Measurements from ENCODE around the gene MRPS7.

Gene MRPS7

GRCh38 chr17:75261336-75262111, at the start of gene MRPS7, which contains the start of gene GGA3:
Gene MRPS7, plus strand, starts transcription at chr17:75261879. Its CDS starts 22 bp downstream, at chr17:75261901.
Gene GGA3, minus strand, starts transcription at chr17:75261606. Its CDS starts 19 bp downstream, at chr17:75261587.
- DNase-seq, result peak; percentile 94 to 98

GRCh38 chr17:75218131-75218530, 43.5 kb upstream of the MRPS7 start:
- no peak for DNase-seq

- DNase-seq, result no peak
These were observed 41.9 kb upstream of the MRPS7 start for GRCh38 chr17:75219815-75220214.

GRCh38 chr17:75225016-75225415, 36.7 kb upstream of the MRPS7 start:
- DNase-seq, result no peak

- no peak for DNase-seq
These were observed 34.0 kb upstream of the MRPS7 start for GRCh38 chr17:75227729-75228128.

GRCh38 chr17:75228305-75228704, 33.4 kb upstream of the MRPS7 start:
- DNase-seq, result no peak

GRCh38 chr17:75228847-75229246, 32.8 kb upstream of the MRPS7 start:
- no peak for DNase-seq

GRCh38 chr17:75231071-75231470, 30.6 kb upstream of the MRPS7 start:
- no peak for DNase-seq

GRCh38 chr17:75231741-75232464, 29.8 kb upstream of the MRPS7 start:
- no peak for DNase-seq

- no peak for DNase-seq
These were observed 28.9 kb upstream of the MRPS7 start for GRCh38 chr17:75232786-75233185.

- no peak for DNase-seq
These were observed 24.3 kb upstream of the MRPS7 start for GRCh38 chr17:75237100-75238014.

GRCh38 chr17:75238020-75238580, 23.6 kb upstream of the MRPS7 start:
- no peak for DNase-seq

GRCh38 chr17:75238684-75239191, 22.9 kb upstream of the MRPS7 start:
- peak; percentile 60 to 81 for DNase-seq

GRCh38 chr17:75239214-75239613, 22.5 kb upstream of the MRPS7 start:
- DNase-seq, result no peak

- no peak for DNase-seq
These were observed 21.8 kb upstream of the MRPS7 start for GRCh38 chr17:75239778-75240393.

- peak; percentile 46 to 58 for DNase-seq
These were observed 21.1 kb upstream of the MRPS7 start for GRCh38 chr17:75240394-75241142.

- no peak for DNase-seq
These were observed 20.6 kb upstream of the MRPS7 start for GRCh38 chr17:75241143-75241430.

GRCh38 chr17:75241502-75241901, 20.2 kb upstream of the MRPS7 start:
- no peak for DNase-seq

GRCh38 chr17:75241996-75242460, 19.7 kb upstream of the MRPS7 start:
- no peak for DNase-seq

GRCh38 chr17:75242461-75243042, 19.1 kb upstream of the MRPS7 start:
- DNase-seq, result no peak

All from SHP77 (cell line).